OCI-M1 (cell line): ENCODE results near the gene ERCC1.

Experiments used
- DNase-seq: peaks from one replicate; lab custom pipeline; 2025; lab: John Stamatoyannopoulos, UW

The ERCC1 gene

DNA sequence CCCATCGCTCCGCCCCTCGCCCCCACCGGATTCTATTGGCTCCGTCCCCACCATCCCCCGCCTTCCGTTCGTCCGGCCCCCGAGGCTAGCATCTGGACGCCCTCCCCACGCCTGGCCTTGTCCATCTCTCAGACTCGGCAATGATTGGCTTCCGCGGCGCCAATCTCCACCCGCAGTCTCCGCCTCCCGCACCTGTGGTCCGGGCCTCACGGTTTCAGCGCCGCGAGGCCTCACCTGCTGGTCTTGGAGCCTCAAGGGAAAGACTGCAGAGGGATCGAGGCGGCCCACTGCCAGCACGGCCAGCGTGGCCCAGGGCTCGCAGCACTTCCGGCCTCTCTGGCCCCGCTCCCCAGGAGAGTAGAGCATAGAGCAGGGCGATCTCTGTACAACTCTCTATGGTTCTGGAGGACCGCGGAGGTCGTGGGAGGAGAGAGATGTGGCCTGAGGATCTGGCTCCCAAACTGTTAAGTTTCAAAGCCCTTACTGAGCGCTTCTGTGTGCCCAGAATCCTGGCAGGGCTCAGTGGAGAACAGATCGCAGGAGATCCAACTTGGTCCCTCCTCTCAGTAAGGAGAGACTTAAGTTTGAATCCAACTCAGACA lies at the start of gene ERCC1:
ERCC1 (minus strand) TSS at position 329 of the 602 bp plus-strand sequence. CDS start 543 bp downstream, outside the sequence.
- DNase-seq, result peak; percentile 99

DNA sequence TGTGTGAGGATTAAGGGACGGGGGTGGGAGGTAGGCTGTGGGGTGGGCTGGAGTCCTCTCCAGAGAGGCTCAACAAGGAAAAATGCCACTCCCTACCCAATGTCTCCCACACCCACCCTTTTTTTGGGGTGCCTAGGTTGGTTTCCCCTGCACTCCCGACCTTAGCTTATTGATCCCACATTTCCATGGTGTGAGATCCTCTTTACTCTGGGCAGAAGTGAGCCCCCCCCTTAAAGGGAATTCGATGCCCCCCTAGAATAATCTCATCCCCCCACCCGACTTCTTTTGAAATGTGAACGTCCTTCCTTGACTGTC lies 49.6 kb upstream of the ERCC1 start:
- no peak for DNase-seq

DNA sequence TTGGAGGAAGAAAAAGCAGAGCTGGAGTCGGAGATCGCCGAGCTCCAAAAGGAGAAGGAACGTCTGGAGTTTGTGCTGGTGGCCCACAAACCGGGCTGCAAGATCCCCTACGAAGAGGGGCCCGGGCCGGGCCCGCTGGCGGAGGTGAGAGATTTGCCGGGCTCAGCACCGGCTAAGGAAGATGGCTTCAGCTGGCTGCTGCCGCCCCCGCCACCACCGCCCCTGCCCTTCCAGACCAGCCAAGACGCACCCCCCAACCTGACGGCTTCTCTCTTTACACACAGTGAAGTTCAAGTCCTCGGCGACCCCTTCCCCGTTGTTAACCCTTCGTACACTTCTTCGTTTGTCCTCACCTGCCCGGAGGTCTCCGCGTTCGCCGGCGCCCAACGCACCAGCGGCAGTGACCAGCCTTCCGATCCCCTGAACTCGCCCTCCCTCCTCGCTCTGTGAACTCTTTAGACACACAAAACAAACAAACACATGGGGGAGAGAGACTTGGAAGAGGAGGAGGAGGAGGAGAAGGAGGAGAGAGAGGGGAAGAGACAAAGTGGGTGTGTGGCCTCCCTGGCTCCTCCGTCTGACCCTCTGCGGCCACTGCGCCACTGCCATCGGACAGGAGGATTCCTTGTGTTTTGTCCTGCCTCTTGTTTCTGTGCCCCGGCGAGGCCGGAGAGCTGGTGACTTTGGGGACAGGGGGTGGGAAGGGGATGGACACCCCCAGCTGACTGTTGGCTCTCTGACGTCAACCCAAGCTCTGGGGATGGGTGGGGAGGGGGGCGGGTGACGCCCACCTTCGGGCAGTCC lies 49.0 kb upstream of the ERCC1 start:
- DNase-seq, result no peak

DNA sequence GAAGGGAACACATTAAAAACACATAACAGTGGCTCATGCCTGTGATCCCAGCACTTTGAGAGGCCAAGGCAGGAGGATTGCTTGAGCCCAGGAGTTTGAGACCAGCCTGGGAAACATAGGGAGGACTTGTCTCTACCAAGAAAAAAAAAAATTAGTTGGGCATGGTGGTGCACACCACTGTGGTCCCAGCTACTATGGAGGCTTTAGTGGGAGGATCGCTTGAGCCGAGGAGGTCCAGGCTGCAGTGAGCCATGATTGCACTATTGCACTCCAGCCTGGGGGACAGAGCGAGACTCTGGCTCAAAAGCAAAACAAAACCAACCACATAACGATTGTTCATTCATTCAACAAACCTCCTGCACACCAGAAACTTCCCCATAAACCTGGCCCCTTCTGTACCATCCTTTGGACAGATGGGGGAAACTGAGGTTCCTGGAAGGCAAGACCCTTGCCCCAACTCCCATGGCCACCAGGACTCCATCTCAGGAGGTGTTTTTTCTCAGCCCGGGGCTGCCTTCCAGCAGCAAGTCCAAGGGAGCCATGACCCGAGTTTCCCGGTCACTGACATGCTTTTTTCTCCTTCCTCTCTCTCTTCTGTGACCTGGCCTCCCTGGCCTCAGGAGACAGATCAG lies 48.3 kb upstream of the ERCC1 start:
- no peak for DNase-seq

DNA sequence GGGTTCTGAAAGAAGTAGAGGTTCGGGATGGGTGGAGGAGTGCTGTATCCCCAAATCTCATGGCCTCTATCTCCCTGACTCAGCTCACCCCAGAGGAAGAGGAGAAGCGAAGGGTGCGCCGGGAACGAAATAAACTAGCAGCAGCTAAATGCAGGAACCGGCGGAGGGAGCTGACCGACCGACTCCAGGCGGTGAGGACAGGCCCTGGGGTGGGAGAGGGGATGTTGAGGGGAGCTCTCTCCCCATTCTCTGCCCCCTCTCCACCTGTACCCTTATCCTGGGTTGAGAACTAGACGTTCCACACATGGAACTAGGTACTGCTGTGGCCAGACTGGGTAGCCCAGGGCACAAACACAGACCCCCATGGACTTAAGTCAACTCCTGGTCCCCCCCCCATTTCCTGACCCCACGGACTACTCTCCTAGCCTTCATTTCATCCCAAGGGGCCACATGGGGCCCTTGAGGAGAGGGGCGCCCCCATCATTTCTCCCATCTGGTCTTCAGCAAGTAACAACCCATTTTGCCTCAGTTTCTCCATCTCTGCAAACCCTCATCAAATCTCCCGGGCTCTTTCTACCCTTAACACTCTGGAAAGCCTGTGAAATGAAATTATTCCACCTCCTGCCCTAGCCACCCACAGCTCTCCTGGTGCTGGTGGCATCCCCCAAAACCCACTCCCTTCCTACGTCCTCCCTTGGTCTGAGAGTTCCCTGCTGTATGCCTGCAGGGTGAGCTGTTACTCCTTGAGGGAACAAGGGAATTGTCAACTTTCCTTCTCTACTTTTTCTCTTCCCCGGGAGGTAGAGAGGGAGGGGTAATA lies 47.6 kb upstream of the ERCC1 start:
- DNase-seq, result no peak

DNA sequence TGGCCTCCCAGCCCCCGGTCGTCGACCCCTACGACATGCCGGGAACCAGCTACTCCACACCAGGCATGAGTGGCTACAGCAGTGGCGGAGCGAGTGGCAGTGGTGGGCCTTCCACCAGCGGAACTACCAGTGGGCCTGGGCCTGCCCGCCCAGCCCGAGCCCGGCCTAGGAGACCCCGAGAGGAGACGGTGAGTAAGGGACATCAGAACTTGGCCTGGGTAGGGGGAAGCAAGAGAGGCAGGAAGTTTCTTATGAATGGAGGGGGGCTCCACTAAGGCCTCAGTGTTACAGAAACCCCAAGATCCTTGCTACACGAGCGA lies 47.0 kb upstream of the ERCC1 start:
- DNase-seq, result no peak

DNA sequence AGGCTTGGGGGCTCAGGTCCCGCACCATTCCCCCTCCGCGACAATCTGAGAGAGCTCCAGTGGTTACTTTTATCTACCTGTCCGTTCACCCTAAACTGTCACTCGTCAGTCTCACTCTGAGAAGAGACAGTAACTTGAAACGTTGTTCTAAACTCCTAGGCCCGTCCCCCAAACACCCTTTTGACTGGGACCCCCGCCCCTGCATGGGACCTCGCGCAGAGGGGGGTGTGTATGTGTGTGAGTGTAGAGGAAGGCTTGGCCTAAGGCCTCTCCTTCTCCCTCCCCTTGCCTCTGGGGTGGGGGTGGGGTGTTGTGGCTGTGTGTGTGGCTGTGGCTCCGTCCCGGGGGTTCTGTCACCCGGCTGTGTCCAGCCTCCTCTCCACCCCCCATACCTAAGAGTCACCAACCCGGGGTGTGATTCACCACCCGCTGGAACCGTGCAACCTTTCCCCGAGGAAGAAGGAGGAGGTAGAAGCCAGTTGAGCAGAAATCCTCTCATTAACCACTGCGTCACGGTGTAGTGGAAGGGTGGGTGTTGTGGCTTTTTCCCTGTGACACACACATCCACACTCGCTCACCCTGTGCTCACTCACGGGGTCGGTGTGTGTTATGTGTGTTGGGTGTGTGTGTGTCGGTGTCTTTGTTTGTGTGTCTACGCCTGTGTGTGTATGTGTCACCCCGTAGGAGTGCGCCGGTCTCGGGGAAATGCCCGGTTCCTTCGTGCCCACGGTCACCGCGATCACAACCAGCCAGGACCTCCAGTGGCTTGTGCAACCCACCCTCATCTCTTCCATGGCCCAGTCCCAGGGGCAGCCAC lies 46.4 kb upstream of the ERCC1 start:
- no peak for DNase-seq

DNA sequence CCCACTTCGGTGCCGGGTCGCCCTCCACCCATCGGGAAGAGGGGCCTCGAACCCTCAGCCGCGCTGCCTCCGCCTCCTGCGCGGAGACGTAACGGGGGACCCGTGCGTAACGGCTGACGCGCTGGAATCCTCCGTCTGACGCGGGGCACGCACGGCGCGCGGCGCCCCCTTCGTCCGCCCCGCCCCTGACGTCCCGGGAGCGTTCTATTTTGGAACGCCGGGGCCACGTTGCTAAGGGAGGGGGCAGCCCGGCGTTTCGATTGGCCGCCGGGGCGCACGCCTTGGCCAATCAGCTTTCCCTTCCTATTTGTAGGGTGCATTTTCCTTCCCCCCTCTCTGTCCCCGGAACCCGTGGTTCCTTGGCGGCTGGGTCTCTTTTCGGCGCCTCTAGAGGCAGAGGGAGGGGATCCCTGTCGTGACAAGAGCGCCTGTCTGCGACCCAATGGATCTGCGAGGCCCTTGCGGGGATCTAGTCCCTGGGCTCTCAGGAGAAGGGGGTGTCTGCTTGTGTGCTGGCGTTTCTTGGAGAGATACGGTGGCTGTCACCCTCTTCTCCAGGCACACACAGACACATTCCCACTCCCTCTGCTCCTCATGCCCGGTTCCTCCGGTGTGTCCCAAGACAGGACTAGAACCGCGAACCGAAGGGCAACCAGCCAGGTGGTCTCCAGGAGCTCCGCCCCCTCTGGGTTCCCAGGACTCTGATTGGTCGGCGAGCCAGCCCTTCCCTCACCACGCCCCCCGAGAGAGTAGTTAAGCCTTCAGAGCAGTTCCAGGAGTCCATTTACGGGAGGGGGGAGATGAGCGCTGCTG lies 45.6 kb upstream of the ERCC1 start:
- DNase-seq, result peak; percentile 98

DNA sequence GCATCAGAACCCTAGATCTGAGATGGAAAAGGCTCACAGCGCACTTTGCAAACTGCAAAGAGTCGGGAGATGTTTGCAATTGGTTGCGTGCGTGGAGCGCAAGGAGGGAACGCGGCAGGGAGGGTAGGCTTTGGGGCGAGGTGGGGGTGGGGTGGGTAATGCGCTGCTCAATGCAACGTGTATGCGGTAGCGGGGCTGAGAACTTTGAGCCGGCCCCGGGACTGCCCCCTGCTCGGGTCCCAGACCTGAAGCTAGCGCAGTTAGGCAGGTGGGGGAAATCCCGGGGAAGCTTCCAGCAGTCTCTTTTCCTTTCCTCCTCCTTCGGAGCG lies 45.0 kb upstream of the ERCC1 start:
- no peak for DNase-seq

DNA sequence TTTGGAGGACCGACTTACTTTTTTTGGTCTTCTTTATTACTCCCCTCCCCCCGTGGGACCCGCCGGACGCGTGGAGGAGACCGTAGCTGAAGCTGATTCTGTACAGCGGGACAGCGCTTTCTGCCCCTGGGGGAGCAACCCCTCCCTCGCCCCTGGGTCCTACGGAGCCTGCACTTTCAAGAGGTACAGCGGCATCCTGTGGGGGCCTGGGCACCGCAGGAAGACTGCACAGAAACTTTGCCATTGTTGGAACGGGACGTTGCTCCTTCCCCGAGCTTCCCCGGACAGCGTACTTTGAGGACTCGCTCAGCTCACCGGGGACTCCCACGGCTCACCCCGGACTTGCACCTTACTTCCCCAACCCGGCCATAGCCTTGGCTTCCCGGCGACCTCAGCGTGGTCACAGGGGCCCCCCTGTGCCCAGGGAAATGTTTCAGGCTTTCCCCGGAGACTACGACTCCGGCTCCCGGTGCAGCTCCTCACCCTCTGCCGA lies 44.5 kb upstream of the ERCC1 start:
- DNase-seq, result peak; percentile 61

DNA sequence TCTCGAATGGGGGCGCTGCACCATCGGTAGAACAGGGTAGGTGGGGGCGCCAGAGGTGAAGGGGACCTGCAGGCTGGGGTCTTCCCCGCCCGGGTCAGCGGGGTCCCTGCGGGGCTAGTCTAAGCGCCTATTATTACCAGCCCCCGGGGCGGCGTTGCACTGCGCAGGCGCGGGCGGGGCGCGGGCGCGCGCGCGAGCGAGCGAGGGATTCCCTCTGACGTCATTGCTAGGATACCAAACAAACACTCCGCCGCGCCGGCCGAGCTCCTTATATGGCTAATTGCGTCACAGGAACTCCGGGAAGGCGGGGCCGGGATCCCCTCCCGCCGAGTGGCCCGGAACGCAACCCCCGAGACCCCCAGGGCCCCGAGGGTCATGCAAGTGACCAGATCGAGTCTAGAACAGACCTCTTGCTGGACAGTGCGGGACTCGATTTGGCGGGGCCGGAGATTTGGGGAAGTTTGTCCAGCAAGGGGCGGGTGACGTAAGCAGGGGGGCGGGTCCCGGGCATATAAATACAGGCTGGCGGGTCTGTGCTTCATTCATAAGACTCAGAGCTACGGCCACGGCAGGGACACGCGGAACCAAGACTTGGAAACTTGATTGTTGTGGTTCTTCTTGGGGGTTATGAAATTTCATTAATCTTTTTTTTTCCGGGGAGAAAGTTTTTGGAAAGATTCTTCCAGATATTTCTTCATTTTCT lies 43.9 kb upstream of the ERCC1 start, which contains the start of gene FOSB:
FOSB (plus strand) TSS at position 541 of the 703 bp plus-strand sequence. CDS start 591 bp downstream, outside the sequence.
- peak; percentile 97 for DNase-seq

DNA sequence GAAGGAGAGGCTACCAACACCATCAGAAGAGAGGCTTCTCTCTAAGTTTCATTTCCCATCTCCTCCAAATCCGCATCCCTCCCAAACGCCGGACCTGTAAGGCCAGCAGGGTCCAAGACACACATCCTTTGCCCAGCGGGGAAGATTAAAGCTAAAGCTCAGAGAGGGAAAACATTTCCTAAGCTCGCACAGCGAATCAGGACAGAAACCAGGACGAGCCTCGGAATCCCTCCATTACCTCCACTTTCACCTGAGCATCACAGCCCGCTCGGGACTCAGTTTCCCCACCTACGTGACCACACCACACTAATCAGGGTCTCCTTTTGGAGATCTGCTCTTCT lies 43.4 kb upstream of the ERCC1 start:
- DNase-seq, result peak; percentile 65

DNA sequence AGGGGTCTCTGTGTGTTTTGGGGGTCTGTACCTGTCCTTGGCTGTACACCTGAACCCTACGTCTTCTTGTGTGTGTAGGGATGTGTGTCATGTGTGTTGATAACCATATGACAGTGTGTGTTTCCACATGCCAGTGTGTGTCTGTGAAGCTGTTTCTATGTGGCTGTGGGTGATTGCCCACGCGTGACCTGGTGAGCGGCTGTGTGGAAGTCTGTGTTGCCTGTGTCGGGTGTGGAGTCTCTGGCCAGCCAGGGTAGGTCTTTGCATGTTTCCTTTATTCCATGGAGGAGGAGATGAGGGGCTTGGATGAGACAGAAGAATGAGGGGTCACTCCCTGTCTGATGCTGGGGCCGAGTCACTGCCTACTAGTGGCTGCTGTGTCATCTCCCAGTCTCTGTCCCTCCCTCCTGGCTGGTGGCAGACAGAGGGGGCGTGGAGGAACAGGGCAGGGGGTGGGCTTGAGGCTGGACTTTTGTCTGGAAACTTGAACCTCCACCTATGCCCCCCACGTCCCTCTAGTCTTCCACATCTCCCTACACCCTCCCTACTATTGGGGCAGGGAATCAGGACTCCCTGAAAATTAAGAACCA lies 41.2 kb upstream of the ERCC1 start:
- no peak for DNase-seq

DNA sequence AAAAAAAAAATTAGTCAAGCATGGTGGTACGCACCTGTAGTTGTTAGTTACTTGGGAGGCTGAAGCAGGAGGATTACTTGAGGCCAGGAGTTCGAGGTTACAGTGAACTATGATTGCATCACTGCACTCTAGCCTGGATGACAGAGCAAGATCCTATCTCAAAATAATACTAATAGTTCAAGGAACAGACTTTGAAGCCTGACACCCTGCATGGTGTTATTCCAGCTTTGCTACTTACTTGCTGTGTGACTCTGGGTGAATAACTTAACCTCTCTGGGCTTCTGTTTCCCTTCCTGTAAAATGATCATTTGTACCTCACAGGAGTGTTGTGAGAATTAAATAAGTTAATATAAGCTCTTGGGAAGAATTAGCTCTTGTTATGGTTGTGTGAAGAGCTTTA lies 40.6 kb upstream of the ERCC1 start:
- no peak for DNase-seq

DNA sequence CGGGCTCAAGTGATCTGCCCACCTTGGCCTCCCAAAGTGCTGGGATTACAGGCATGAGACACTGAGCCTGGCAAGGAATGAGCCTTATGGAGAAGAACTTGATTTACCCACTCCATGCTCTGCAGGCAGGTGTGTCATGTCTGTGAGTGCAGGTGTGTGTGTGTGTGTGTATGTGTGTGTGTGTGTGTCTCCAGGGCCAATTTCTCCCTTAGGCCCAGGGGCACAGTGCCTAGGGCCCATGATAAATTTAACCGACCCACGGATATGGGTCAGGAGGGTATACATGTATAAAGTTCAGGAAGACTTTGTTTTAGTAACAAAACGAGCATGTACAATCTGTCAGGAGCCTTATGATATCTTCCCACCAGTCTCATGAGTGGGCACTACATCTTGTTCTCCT lies 39.5 kb upstream of the ERCC1 start:
- DNase-seq, result no peak

DNA sequence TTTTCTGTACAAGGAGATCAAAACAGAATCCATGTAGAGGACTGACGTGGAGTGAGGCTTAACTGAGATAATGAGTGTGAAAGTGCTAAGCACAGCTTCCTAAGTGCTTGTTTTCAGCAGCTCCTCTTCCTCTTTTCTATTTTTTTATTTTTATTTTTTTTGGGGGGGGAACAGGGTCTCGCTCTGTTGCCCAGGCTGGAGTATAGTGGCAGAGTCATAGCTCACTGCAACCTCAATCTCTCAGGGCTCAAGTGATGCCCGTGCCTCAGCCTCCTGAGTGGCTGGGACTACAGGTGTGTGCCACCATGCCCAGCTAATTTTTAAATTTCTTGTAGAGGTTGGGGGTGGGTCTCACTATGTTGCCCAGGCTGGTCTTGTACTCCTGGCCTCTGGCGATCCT lies 38.5 kb upstream of the ERCC1 start:
- no peak for DNase-seq

DNA sequence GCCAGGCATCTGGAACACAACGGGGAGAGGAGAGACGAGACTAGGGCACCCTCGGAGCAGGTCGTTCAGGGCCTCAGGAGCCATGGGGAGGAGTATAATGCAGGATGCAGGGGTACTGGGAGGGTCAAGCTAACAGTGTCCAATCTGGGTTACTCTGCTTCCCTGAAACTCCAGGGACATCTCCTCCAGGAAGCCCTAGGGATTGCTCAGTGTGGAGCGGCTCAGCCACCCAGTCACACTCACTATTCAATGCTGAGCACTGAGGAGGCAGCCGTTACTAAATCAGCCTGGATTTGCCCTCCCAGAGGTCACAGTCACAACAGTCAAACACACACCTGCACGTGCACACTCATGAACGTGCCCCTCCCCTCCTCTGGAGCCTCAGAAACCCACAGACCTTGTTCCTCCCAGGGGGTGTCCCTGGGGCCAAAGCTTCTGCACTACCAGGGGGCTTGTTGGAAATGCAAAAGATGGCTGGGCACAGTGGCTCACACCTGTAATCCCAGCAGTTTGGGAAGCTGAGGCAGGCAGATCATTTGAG lies 37.2 kb upstream of the ERCC1 start:
- DNase-seq, result no peak

DNA sequence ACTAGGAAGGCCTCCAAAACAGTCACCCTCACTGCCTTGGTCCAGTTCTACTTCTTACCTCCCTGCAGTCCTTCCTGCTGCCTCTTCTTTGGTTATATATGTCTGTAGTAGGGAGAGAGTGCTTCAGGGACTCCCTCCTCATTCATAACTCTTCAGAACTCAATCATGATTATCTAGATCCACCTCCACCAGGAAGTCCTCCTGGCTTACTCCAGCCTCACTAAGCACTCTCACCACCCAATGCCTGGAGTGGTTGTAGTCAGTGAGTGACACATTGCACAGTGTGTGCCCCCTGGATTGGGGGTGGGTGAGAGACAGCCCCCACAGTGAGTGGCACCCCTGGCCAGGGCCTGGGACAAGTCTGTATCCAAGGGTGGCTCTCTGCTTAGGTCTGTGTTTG lies 34.1 kb upstream of the ERCC1 start:
- DNase-seq, result no peak

DNA sequence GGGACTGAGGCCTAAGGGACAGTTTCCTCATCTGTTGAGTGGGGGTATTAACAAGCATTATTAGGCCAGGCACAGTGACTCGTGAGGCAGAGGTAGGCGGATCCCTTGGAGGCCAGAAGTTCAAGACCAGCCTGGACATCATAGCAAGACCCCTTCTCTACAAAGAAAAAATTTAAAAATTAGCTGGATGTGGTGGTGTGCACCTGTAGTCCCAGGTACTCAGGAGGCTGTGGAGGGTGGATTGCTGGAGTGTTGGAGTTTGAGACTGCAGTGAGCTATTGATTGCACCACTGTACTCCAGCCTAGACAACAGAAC lies 32.7 kb upstream of the ERCC1 start:
- no peak for DNase-seq
